ENCODE data around the gene ICE1.
"Not testable (repeated sequence)": the region's sequence is repeated elsewhere in the genome, so short reads cannot be mapped to it uniquely, and the experiment has no call there.

The ICE1 gene

DNA sequence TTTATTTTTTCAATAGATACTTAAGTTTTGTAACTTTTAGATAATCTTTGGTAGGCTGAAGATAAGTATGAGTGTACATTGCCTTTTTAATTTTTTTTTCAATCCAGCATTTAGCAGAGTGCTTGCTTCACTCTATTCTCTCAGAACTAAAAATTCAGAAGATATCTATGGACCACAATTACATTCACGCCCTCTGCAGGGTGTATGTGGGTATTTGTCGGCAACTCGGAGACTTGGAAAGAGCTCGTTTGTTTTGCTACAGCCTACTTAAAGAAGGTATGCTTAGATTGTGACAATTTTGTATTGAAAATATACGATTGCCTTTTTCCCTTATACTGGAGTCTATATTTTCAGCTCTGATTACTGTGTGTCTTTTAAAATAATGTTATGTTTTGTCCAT lies 43.8 kb downstream of the ICE1 start:
- ChIA-PET POLR2A (no interaction called here), CTCF (interaction anchor here (1.2 kb wide), 1 partner anchor 12 kb away, joined by 3 read pairs; no protein-coding TSS in a partner anchor)
- no peak for DNase-seq (ENCODE audit: low read depth, low spot score)
- no peak overlapping the region for H3K4me3 ChIP-seq (ENCODE audit: low read depth, low read length)
- TF ChIP-seq, protein P1, sequence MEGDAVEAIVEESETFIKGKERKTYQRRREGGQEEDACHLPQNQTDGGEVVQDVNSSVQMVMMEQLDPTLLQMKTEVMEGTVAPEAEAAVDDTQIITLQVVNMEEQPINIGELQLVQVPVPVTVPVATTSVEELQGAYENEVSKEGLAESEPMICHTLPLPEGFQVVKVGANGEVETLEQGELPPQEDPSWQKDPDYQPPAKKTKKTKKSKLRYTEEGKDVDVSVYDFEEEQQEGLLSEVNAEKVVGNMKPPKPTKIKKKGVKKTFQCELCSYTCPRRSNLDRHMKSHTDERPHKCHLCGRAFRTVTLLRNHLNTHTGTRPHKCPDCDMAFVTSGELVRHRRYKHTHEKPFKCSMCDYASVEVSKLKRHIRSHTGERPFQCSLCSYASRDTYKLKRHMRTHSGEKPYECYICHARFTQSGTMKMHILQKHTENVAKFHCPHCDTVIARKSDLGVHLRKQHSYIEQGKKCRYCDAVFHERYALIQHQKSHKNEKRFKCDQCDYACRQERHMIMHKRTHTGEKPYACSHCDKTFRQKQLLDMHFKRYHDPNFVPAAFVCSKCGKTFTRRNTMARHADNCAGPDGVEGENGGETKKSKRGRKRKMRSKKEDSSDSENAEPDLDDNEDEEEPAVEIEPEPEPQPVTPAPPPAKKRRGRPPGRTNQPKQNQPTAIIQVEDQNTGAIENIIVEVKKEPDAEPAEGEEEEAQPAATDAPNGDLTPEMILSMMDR (IDR thresholded peaks at IDR 0.05; ENCODE audit: insufficient read depth, low read length, missing control alignments): no peak

DNA sequence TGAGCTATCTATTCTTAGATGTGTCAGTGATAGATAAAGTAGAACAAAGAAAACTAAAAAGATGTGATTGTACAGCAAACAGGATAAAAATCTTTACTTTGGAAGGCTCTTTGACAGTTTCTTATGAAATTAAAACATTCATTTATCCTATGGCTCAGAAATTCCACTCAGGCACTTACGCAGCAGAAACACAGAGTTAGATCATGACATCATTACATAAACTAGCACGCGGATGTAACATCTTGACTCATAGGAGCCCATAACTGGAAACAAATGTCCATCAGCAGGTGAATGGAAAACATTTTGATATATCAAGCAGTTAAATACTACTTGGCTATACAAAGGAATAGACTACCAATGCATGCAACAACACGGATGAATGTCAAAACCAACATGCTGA lies 45.3 kb downstream of the ICE1 start:
- H3K4me3 ChIP-seq (ENCODE audit: low read depth, low read length): no peak overlapping the region
- TF ChIP-seq, protein P1 (IDR thresholded peaks at IDR 0.05; ENCODE audit: insufficient read depth, low read length, missing control alignments): no peak
- no peak for DNase-seq (ENCODE audit: low read depth, low spot score)
- ChIA-PET POLR2A (no interaction called here), CTCF (no interaction called here)

DNA sequence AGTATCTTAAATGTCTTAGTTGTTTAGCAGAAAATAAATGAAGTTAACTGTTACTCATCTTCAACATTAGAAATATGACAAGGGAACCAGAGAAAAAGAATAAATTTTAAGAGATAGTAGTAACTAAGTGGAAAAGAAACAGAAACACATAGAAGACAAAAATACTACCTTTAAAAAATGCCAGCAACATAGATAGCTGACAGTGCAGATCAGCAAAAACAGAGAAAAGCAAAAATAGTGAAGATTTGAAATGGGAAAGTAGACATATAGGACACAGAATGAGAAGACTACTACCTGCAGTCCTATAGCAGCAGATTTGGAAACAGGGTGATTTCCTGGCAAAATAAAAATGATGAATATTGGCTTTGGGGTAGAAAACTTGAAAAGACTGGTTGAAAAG lies 48.5 kb downstream of the ICE1 start:
- ChIA-PET POLR2A (no interaction called here), CTCF (no interaction called here)
- TF ChIP-seq, protein P1 (IDR thresholded peaks at IDR 0.05; ENCODE audit: insufficient read depth, low read length, missing control alignments): no peak
- no peak for DNase-seq (ENCODE audit: low read depth, low spot score)
- no peak overlapping the region for H3K4me3 ChIP-seq (ENCODE audit: low read depth, low read length)

DNA sequence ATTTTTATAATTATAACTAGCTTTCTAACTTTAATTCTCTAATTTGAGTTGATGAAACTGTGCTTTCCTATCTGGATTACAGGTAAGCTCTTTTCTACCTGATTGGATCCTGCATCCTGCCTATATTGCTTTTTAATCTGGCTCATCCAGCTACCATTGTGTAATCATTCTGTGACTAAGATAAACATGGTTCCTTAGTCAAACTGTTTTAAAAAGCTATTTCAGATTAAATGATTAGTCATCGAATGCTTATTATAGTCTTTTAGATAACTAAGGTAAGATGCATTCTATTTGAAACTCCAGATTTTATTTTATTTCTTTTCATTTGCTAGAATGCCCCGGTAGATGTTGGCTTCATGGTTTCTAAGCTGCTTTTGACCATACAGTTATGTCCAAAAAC lies 50.7 kb downstream of the ICE1 start:
- POLR2A ChIA-PET: no interaction called here
- no peak for DNase-seq (ENCODE audit: low read depth, low spot score)
- H3K4me3 ChIP-seq (ENCODE audit: low read depth, low read length): no peak overlapping the region
- TF ChIP-seq, protein P1 (IDR thresholded peaks at IDR 0.05; ENCODE audit: insufficient read depth, low read length, missing control alignments): no peak
- CTCF ChIA-PET: interaction anchor here (0.9 kb wide), 1 partner anchor 14 kb away, joined by 3 read pairs; no protein-coding TSS in a partner anchor

DNA sequence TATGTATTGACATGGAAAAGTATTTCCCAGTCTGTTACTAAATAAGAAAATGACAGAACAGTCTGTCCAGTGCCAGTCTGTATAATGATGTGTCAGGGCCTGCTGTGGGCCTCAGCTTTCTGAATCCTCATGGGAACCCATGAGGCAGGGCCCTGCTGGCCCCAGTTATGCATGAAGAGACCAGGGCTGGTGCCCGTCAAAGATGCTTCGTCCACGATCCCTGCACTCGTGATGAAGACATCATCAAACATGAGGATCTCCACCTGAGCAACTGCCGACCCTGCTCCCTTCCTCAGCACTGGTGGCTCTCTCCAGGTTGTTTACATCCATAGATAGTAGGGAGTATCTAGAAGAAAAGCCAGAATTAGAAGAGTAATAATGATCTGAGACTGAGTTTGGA lies 52.5 kb downstream of the ICE1 start:
- ChIA-PET POLR2A (interaction anchor here (1.3 kb wide), 1 partner anchor 9 kb away, joined by 3 read pairs; no protein-coding TSS in a partner anchor), CTCF (interaction anchor here (1.2 kb wide), 1 partner anchor 22 kb away, joined by 3 read pairs; no protein-coding TSS in a partner anchor)
- no peak for DNase-seq (ENCODE audit: low read depth, low spot score)
- TF ChIP-seq, protein P1 (IDR thresholded peaks at IDR 0.05; ENCODE audit: insufficient read depth, low read length, missing control alignments): no peak
- no peak overlapping the region for H3K4me3 ChIP-seq (ENCODE audit: low read depth, low read length)

DNA sequence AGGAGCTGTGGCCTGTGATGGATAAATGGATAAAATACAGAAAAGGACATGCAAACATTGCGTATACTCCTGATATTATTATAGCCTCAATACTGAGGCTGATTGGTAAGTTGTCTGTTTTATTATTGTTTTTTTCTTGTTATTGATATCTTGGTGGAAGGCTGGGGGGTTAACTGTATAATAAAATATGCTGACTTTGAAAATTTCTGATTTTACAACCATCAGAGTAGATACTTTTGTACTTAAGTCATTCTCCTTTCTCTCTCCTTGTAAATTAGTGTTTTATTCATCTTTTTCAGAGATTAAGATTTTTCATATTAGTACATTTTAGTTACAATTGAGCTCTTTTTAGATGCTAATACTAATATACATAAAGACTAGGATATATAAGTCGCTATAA lies 53.5 kb downstream of the ICE1 start:
- CTCF ChIA-PET: interaction anchor here (1.2 kb wide), 2 partner anchors 17 to 21 kb away, joined by 3 read pairs; no protein-coding TSS in a partner anchor
- DNase-seq (ENCODE audit: low read depth, low spot score): no peak
- TF ChIP-seq, protein P1 (IDR thresholded peaks at IDR 0.05; ENCODE audit: insufficient read depth, low read length, missing control alignments): no peak
- POLR2A ChIA-PET: no interaction called here
- no peak overlapping the region for H3K4me3 ChIP-seq (ENCODE audit: low read depth, low read length)

DNA sequence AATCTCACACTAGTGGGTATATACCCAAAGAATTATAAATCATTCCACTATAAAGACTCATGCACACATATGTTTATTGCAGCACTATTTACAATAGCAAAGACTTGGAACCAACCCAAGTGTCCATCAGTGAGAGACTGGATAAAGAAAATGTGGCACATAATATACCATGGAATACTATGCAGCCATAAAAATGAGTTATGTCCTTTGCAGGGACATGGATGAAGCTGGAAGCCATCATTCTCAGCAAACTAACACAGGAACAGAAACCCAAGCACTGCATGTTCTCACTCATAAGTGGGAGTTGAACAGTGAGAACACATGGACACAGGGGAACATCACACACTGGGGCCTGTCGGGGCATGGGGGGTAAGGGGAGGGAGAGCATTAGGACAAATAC lies 57.1 kb downstream of the ICE1 start:
- CTCF ChIA-PET: interaction anchor here (0.9 kb wide), 1 partner anchor 17 kb away, joined by 3 read pairs; no protein-coding TSS in a partner anchor
- POLR2A ChIA-PET; DNase-seq (ENCODE audit: low read depth, low spot score); H3K4me3 ChIP-seq (ENCODE audit: low read depth, low read length): not testable (repeated sequence)

Measured in AG04449 (cell line).